ENCODE results near the gene MTHFSD.

Gene MTHFSD

DNA sequence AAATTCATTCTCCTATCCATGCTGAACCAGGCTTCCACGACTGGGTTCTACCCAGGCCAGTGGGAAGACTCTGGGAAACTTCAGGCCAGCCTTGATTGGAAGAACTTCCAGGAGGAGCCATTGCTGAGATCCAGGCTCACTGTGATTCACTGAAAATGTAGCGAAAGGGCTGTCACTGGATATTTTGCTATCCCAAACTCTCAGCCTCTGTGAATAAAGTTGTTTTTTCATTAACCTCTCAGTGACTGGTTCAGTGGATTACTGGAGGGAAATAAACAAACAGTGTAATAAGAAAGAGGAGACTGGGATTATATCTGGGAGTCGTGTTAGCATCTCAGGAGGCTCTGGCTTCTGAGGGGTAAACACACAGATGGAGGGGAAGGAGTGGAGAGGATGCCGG lies 26.4 kb upstream of the MTHFSD start:
- no peak for DNase-seq

DNA sequence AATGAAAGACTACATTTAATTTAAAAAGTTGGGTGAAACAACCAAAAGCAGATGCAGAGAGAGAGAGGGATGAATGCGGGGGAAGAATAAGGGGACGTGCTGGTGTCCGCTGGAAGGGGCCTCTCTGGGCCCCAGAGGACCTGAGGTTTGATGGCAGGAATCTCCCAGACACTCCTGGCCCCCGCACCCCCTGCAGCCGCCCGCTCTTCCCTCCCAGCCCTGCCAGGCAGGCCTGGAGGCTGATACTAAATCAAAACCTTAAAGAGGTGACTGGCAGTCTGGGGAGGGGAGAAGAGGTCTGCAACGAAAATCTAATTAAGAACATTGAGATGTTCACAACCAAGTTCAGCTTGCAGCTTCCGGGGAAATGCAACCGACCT lies 25.7 kb upstream of the MTHFSD start:
- no peak for DNase-seq

DNA sequence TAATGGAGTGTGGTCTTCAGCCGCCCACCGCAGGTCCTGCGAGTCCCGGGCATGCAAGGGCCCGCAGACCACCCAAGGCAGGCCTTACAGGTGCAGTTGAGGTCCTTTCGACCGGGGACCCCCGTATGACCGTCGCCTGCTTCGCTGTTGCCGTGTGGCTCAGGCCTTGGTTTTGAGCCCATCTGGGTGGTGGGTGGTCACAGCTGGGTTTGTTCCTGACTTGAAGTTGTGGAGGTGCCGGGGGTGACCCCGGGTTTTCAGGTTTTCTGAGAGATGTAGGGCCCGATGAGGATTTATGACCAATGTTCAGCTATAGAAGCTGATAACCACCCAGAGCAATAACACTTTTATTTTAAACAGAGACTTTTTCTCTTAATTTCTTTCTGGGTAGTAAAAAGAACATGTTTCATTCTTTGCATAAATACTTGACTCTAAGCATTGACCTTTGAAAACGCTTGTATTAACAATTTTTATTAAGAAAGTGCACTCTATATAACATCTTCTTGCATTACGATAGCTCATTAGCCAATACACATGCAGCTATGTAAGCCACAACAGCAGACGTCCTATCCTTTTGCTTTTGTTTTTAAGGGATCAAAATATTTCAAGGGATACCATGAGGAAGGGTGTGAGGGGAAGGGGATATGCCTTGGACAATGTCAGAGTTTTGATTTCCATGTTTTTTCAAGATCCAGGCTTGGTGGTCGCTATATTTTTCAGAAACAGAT lies 25.2 kb upstream of the MTHFSD start:
- no peak for DNase-seq

DNA sequence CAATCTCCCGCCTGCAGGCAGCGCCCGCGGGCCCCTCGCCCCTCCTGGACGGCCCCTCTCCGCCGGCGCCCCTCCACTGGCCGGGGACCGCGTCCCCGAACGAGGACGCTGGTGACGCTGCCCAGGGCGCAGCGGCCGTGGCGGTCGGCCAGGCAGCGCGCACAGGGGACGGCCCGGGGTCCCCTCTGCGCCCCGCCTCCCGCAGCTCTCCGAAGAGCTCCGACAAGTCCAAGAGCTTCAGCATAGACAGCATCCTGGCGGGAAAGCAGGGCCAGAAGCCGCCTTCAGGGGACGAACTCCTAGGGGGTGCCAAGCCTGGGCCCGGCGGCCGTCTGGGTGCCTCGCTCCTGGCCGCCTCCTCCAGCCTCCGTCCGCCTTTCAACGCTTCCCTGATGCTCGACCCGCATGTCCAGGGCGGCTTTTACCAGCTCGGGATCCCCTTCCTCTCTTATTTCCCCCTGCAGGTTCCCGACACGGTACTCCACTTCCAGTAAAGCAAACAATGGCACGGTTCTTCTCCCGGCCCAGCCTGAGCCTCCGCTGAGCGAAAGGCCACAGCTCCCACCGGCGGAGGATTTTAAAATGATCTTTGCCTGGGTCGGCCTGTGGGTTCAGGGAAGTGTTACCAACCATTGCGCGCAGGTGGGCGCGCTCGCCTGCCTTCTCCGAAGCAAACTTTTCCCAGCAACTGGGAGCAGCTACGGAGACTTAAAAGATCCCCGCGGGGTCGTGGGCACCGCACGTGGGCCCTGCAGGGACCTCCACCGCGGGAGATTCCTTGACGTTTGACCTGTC lies 24.4 kb upstream of the MTHFSD start:
- no peak for DNase-seq

DNA sequence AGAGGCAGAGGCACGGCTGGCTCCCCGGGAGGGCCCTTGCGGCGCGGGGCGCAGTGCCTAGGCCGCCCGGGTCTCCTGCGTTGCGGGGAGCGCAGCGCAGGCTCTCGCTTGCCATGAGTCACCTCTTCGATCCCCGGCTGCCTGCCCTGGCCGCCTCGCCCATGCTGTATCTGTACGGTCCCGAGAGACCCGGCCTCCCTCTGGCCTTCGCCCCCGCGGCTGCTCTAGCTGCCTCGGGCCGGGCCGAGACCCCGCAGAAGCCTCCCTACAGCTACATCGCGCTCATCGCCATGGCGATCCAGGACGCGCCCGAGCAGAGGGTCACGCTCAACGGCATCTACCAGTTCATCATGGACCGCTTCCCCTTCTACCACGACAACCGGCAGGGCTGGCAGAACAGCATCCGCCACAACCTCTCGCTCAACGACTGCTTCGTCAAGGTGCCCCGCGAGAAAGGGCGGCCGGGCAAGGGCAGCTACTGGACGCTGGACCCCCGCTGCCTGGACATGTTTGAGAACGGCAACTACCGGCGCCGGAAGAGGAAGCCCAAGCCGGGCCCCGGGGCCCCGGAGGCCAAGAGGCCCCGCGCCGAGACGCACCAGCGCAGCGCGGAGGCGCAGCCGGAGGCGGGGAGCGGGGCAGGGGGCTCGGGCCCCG lies 23.7 kb upstream of the MTHFSD start:
- no peak for DNase-seq

DNA sequence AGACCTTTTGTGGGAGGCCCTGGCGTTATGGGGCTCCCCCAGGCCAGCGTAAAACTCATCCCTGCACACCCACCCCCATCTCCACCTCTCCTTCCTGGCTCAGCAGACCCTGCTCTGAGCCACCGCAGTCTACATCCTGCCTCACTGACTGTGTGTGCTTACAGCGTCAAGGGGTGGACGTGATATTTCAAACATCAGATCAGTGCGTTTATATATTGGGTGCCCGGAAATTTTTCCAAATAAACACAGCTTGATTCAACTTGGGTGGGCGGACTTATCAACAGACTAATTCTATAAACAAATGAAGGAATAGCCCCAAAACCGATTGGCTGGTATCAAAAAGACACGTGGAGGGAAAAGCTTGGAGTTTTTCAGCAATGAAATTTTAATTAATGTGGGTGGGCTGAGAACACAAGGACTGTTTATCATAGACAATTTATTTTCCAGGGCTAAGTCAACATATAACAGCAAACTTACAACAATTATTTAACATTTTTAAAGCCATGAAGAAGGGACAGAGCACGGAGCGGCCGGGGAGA lies 23.1 kb upstream of the MTHFSD start, which contains the start of gene FOXL1:
TSS of gene FOXL1 (plus strand) at position 489 of the 539 bp plus-strand sequence. CDS start 175 bp downstream, outside the sequence.
- no peak for DNase-seq

DNA sequence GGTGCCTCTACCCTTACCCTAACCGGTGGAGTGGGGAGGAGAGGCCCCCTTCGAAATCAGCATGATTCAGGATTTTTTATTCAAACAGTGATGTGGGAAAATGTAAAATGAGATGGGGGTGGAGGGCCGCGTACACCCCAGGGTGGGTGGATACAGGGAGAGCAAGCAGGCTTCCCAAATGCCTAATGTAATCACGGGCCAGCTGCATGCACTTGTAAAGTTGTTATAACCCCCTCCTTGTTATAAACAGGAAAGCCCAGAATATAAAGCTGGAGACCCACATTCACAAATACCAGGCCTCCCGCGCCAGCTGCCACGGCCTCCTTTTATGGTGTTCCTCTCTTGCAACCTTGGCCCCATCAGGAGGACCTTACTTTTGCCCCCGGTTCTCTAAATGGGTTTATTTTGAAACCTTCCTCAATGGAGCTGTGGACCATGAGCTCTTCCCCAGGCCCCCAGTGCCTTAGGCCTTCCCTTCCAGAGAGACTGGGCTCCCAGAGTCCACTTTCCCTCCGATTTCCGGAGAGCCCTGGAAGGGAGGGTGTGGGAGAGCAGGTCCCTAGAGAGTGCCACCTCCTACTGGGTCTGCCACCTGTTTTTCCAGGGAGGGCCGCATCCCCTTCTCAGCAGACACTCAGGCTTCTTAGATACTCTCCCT lies 22.4 kb upstream of the MTHFSD start:
- DNase-seq, result no peak

DNA sequence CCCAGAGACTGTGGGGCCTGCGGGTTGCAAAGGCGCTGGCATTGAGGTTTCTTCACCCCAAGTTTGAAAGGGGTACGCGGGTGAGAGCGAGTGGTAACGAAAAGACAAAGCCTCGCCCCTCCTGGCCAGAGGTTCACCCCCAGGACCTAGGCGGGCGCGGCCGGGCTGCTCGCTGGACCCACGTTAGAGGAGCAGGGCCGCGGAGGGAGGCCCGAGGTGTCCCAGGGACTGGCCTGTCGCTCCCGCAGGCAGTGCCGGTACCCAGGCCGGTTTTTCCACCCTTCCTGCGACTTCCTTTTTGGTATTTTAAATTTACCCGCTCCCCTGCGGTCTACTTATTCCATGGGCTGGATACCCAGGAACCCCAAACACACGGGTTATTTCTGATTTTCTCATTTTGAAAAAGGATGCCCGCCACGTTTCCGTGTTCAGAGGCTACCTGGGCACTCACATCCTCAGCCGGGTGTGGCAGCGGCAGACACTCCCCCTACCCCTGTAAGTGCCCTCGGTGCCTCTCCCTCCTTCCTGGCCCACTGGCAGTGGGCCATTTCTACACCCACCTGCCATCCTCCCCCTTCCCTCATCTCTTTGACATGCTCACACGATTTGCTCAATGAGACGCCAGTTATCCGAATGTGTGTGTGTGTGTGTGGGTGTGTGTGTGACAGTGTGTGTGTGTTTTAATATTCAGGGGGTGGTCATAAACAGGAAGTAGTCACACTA lies 21.7 kb upstream of the MTHFSD start:
- no peak for DNase-seq

DNA sequence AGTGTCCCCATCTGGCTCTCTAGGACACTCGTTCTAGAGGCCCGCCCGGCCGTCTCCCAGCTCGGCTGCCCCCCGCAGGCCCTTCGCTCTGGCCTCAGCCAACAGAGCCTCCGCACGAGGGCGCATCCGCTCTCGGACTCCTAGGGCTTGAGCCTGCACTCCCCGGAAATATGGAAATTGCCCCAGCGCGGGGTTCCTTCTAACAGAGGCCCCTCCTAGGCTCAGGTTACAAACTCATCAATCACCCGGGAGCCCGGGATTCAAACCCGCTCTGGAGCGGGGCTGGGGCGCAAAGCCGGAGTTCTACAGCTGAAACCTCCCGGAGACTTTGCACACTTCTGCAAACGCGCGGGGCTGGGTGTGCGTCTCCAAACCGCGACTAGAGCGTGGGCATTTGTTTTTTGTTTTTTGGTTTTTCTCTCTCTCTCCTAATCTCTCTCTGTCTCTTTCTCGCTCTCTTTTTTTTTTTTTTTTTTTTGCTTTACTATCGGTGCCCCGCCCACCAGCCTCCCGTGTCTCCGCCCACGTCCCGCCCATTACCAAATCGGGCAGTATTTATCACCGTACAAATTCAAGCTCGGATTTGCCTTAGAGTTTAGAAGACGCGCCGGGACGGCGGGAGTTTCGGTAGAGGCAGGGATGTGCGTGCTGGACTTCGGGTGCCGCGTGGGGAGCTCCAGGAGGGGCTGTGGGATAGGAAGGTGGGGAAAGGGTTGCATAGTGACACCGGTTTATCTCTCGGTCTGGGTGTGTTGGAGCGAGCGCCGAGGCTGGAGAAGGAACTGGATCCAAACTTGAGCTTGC lies 20.9 kb upstream of the MTHFSD start:
- DNase-seq, result peak; percentile 43

DNA sequence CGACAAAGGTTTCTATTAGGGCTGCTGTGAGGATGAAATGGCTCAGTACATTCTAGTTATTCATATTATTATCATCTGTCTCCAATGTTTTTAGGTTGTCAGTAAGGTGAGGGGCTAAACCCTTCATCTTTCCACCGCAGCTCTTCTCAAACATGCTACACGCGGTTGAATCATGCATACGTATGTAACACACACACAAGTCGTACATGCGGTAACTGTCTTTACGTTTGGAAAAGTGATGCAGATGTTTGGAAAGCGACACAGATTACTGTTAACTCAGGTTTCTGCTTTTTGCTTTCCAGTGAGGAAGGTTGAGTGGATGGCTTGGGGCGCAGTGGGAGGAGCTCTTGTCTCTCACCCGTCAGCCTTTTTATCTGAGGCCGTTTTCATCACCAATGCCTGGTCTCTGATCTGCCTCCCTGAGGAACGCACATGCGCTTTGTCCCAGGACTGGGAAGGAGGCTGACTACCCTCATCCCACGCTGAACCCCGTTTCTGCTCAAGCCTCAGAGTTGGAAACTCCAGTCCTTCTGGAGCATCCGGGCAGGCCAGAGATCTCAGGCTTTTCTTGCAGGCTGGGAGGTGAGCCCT lies 20.2 kb upstream of the MTHFSD start:
- DNase-seq, result no peak

DNA sequence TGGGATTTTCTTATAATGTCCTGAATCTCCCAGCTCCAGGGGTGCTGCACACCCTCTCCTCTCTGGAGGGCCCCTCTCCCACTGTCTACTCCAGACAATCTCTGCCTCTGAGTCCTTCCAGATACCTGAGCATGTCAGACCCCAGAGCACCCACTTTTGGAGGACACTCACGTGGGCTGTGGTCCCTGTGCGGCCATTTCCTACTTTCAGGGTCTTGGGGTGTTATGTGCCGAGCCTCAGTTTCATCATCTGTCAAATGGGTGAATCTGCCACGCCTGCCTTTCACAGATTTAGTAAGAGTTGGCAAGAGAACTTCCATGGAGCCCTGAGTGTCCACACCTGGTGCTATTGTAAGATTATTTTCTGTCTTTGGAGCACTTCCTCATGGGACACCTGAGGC lies 19.6 kb upstream of the MTHFSD start:
- no peak for DNase-seq

DNA sequence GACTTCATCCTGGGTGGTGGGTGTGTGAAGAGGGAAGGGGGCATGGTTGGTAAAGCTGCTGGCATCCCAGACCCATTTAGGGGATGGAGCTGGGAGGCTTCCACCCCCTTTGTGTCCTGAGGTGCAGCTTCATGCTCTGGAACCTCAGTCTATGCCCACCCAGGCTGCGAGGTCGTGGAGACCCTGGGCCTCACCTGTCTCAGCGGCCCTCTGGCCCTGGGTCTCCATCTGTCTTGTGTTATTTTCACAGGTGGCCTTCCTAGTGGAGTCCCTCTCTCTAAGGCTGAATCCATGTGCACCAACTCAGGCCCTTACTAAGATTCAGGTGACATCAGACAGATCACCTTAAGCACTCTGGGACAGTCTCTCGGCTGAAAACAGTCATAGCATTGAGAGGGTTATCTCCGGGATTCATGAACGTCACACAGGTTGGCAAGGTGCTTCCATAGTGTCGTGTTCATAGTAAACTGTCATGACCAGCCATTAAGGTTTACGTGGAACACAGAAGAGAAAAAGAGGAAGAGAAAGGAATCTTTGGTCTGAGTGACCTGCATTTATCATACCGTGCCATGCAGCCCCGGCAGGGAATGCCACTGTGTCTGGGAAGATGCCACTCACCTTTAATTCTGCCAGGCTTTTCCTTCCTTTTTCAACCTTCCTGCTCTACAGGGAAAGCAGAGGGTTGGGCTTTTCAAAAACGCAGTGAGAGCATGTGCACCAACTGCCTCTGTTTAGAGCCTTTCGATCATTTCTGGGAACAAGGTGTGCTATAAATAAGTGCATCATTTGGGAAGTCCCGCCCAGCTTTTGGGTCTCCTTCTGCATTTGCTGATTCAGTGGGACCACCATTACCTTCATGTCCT lies 18.8 kb upstream of the MTHFSD start:
- DNase-seq, result no peak

DNA sequence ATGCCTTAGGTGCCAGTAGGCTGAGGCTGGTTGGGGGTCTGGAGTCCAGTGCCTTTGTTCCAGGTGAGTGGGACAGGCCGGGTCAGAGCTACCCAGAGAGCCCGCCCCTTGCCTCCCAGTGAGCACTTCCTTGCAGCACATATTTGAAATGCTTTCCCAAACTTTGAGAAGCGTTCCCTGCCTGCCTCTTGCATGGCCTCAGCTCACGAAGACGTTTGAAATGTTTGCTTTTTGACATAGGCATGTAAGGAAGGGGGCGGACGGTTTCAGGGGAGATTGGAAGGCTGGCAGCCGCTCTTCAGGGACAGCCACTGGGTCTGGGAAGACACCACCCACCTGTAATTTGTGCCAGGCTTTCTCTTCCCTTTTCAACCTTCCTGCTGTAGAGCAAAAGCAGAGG lies 18.2 kb upstream of the MTHFSD start:
- DNase-seq, result no peak

DNA sequence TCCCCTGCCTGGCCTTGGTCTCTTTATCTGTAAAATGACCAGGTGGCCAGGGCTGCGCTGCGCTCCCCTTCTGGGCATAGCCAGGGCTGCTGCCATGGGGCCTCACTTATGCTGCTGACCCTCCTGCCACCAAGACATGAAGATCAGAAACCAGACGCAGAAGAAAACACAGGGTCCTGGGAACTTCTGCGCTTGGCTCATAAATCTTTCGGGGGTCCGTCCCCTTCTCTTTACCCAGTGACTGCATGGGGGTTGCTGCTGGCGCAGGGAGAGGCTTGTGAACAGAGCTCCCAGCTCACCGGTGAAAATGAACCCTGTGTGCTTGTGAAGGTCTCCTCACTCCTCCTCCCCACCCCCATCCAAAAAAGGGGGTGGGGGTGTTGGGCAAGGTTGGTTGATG lies 17.6 kb upstream of the MTHFSD start:
- DNase-seq, result no peak

DNA sequence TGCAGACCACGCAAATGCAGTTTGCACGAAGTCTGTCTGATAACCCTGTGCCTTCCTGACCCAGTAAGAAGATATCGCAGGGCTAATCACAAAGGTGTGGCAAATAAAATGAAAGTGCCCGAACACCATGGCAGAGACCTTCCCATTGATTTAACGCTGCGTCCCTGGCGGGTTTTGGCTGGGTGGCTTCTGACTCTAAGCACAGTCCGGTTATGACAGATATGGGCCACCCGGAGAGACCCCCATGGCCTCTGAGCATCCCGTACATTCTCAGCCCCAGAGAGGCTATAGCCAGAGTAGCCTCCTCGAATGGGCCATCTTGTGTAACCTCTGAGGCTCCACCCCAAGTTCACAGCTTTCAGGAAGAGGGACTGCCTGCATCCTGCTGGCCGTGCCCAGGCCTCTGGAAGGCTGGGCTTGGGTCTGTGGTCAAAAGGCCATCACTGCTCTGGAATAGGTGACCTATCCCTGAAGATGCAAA lies 17.0 kb upstream of the MTHFSD start:
- no peak for DNase-seq

DNA sequence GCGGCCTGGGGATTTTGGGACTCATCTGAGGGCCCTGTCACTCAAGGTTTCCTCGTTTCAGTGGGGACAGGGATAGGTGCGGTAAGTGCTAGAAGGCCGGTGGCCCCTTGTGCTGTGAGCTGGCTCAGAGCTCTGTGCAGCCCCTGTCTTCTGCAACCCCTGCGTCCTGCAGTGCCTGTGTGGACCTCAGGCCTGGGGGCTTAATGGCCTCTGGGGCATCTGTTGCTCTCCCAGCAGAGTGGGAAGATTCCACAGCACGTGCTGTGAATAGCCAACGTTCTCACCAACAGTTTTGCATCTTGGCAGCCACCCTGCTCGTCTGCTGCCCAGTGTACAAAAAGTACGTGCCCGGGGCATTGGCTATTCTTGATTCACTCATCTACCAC lies 16.5 kb upstream of the MTHFSD start:
- no peak for DNase-seq

DNA sequence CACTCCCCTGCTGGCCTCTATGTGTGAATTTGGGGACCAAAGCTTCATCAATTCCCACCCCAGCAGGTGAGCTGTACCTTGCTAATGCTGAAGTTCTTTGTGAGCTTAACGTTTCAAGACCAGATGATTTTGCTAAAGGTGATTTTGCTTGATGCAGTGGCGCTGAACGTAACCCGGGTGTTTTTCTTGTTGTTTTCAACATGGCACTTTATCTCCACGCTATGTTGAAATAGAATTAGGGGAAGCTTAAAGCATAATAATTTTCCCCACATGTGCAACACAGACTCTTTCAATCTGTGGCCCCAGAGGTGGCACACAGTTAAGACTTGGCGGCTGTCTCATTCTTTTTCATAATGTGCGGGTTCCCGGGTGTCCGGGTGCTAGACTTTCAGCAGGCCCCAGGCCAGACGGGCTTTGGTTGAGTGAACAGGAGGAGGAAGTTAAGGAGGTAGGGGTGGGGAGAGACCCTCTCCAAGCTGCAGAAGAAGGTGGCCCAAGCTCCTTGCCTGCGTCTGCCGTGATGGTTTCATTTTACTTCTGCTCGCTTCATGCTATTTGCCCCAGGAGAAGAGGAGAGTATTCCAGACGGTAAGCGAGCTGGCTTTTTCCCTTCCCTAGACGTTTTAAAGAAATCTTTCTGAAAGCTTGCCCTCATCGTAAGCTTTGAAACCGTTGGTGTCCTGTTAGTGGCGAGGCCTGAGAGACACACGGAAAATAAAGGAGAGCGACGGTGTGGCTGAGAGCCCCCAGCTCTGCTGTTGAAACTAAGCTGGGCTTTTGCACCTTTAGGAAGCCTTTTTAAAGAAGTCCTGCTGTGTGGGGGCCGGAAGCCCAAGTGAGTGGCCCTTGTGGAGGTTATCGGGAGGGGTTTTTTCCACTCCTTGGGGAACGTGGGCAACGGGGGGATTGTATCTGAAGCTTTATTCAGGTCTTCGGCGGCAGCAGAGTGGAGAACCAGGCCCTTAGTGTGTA lies 15.8 kb upstream of the MTHFSD start:
- DNase-seq, result no peak

DNA sequence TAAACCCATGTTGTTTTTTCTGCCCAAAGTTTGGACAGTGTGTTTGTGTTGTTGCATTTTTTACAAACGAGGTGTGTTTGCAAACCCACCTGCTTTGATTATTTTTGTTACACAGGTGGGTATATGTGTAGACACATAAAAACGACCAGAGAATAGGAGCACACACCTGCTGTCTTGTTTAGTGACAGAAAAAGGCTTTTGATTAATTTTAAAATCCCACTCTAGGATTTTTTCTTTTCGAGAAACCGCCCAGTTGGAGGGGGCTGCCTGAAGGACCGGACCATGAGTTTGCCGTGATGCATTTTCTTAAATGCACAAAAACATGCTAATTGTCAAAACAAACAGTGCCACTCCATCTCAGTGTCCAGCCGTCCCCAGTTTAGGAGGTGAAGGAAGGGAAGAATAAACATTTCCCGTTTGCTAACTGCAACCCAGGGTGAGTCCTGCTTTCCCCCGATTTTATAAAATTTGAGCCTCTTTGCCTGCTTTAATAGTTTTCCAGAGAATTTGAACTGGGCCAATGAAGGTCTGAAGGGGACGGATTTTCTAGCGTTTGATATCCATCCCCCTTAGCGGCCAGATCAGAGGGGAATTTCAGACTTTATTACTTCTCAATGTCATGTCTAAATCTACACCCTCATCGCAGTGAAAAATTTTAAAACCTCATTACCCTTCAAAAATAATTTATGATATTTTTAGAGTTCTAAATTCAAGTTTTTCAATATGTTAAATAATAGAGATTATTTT lies 14.8 kb upstream of the MTHFSD start:
- DNase-seq, result no peak
